Esophagus squamous epithelium (tissue), 5 donors: ENCODE data around the gene MYO18B. TPM values are rescaled to one million over a fixed set of nuclear protein-coding genes. Genes with fewer than 3 reads are reported as not detected.

ENCODE experiments used
- DNase-seq: peaks from one replicate; lab custom pipeline; 2025; lab: John Stamatoyannopoulos, UW
- H3K27ac ChIP-seq, 4 donors: fragments of 200-600 bp; sonication (generic); one replicate each; pipeline ENCODE4 v1.5.1; 2016 to 2019; ENCODE audit warnings: mild to moderate bottlenecking in 1 of 4
- H3K27me3 ChIP-seq, 4 donors: fragments of 200-600 bp; sonication (generic); 1 replicate in 3 of 4; 2 replicates in 1 of 4; pipeline versions ENCODE4 v1.5.1 to v1.6.0; 2017 to 2021; ENCODE audit warnings: antibody characterized with exemption in 1 of 4
- H3K36me3 ChIP-seq, 3 donors: fragments of 200-600 bp; sonication (generic); one replicate each; pipeline ENCODE4 v1.5.1; 2016 to 2019
- H3K4me1 ChIP-seq, 3 donors: fragments of 200-600 bp; sonication (generic); one replicate each; pipeline ENCODE4 v1.5.1; 2017 to 2019
- H3K4me3 ChIP-seq, 4 donors: fragments of 200-600 bp; sonication (generic); 1 replicate in 3 of 4; 2 replicates in 1 of 4; pipeline ENCODE4 v1.5.1; 2016 to 2019; ENCODE audit warnings: mild to moderate bottlenecking in 2 of 4, moderate library complexity in 1 of 4
- H3K9me3 ChIP-seq, 3 donors: fragments of 200-600 bp; sonication (generic); one replicate each; pipeline ENCODE4 v1.5.1; 2016 to 2019
- POLR2A ChIP-seq, 4 donors: fragments of 450-650 bp; IDR thresholded peaks; one replicate each; pipeline ENCODE4 v1.6.1; 2017; ENCODE audit warnings: antibody characterized with exemption in 4 of 4, mild to moderate bottlenecking in 4 of 4, moderate library complexity in 3 of 4
- WGBS, 2 donors: methylation state at CpG; one replicate each; pipeline ENCODE4 v1.1.5; 2018; 5-methylcytosine and 5-hydroxymethylcytosine counted together
- intact Hi-C: fragments of 100-400 bp; cut with DNase I; formaldehyde crosslinking; loops from one replicate; pipeline ENCODE4 v1.15.0; 2022
- total RNA-seq, 4 donors: library from RNA; depleted of rRNA; stranded (reverse); fragments of >200 nt; gene quantifications; one replicate each; pipeline ENCODE4 v1.1.0, GENCODE V29; 2016
- TF ChIP-seq, protein P1 (sequence below), 6 experiments: fragments of 450-650 bp in 4 of 6; fragments of 200-600 bp in 2 of 6; sonication (generic) in 2 of 6; IDR thresholded peaks; one replicate each; pipeline ENCODE4 v1.5.1; 2016 to 2019; ENCODE audit warnings: antibody characterized with exemption in 6 of 6, mild to moderate bottlenecking in 4 of 6, moderate library complexity in 4 of 6
- donor health status: DM: yes; HTN: yes; CAD: no.

Gene MYO18B
- total RNA-seq, 4 donors from 2014 or later, result 0.06 to 2.5 (median 0.17) TPM

DNA sequence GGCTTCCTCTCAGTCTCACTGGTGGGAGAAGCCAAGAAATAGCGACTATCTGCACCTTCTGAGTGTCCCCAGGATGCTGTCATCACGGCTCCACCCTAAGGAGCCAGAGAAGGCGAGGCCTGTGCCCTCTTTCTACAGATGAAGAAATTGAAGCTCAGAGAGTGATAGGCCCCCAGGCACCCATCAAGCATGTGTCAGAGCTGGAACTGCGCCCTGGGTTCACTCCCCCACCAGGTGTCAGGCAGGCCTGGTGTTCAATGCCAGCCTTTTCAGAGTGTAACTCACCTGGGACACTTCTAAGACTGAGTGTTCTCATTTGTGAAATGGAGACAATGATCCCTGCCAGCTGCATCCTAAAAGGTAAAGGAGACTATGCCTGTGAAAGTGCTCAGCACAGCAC, 299.9 kb downstream of the MYO18B start:
- H3K4me1 ChIP-seq, result no peaks in the 10 kb centered on the region
- H3K4me3 ChIP-seq, result no peak overlapping the region
- intact Hi-C loops, result no loop called here
- no peak for TF ChIP-seq POLR2A (IDR thresholded peaks at IDR 0.05)
- TF ChIP-seq, protein P1, sequence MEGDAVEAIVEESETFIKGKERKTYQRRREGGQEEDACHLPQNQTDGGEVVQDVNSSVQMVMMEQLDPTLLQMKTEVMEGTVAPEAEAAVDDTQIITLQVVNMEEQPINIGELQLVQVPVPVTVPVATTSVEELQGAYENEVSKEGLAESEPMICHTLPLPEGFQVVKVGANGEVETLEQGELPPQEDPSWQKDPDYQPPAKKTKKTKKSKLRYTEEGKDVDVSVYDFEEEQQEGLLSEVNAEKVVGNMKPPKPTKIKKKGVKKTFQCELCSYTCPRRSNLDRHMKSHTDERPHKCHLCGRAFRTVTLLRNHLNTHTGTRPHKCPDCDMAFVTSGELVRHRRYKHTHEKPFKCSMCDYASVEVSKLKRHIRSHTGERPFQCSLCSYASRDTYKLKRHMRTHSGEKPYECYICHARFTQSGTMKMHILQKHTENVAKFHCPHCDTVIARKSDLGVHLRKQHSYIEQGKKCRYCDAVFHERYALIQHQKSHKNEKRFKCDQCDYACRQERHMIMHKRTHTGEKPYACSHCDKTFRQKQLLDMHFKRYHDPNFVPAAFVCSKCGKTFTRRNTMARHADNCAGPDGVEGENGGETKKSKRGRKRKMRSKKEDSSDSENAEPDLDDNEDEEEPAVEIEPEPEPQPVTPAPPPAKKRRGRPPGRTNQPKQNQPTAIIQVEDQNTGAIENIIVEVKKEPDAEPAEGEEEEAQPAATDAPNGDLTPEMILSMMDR (IDR thresholded peaks at IDR 0.05), result no peak
- 42 to 50% methylated on average over 1 to 3 of the region's 4 CpGs for WGBS, 2 donors
- DNase-seq, result no peak
- H3K36me3 ChIP-seq, result no peaks in the 10 kb centered on the region
- no peak overlapping the region for H3K27ac ChIP-seq
- H3K9me3 ChIP-seq, result no peaks in the 10 kb centered on the region
- H3K27me3 ChIP-seq, result no peaks in the 10 kb centered on the region

- no peak for TF ChIP-seq POLR2A (IDR thresholded peaks at IDR 0.05)
- TF ChIP-seq, protein P1 (IDR thresholded peaks at IDR 0.05), result no peak
- Histone ChIP-seq H3K9me3 (no peaks in the 10 kb centered on the region), H3K27ac (no peak overlapping the region), H3K36me3 (no peaks in the 10 kb centered on the region), H3K4me1 (no peaks in the 10 kb centered on the region), H3K4me3 (no peak overlapping the region), H3K27me3 (no peaks in the 10 kb centered on the region)
- intact Hi-C loops, result no loop called here
- no peak for DNase-seq
- 50 to 65% methylated on average over 2 of the region's 2 CpGs for WGBS, 2 donors
These were observed 301.0 kb downstream of the MYO18B start for GRCh38 chr22:26043031-26043430.

DNA sequence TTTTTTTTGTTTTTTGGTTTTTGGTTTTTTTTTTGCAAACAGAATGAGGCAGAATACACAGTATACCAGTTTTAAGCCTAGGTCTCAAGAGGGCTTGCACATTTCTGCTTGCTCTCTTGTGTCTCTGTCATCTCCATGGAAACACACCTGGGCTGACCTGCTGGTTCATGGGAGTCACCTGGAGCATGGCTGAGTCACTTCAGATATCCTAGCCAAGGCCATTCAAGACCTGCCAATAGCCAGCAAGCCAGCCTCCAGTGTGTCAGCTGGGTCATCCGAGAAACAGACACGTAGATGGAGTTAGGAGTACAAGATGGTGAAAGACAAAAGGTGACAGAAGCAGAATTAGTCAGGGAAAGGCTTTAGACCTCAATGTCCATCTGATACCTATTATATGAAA, 303.1 kb downstream of the MYO18B start:
- Histone ChIP-seq H3K27me3 (no peaks in the 10 kb centered on the region), H3K4me3 (no peak overlapping the region), H3K9me3 (no peaks in the 10 kb centered on the region), H3K36me3 (no peaks in the 10 kb centered on the region), H3K4me1 (no peaks in the 10 kb centered on the region), H3K27ac (no peak overlapping the region)
- TF ChIP-seq POLR2A (IDR thresholded peaks at IDR 0.05), result no peak
- TF ChIP-seq, protein P1 (IDR thresholded peaks at IDR 0.05), result no peak
- no peak for DNase-seq
- 60 to 61% methylated on average over 1 to 2 of the region's 2 CpGs for whole genome bisulfite sequencing, 2 donors
- intact Hi-C loops, result no loop called here

DNA sequence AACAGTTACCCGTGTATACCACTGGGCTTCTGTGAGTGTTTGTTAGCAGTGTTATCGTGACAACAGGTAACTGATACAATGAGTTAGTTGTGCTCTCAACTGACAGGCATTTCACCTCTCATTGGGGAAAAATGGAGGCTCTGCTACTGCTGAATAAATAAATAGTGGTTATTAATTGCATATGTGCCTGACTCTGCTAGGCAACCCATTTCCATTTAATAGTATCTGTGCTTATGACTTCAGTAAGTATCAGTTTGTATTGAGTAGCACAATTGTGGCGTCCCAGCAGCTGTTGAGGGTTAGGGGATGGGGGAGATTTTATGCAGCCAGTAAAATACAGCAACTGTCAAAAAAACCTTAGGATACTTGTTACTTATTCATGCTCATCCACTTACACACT, 303.9 kb downstream of the MYO18B start:
- Histone ChIP-seq H3K4me1 (no peaks in the 10 kb centered on the region), H3K36me3 (no peaks in the 10 kb centered on the region), H3K27me3 (no peaks in the 10 kb centered on the region), H3K4me3 (no peak overlapping the region), H3K27ac (no peak overlapping the region), H3K9me3 (no peaks in the 10 kb centered on the region)
- DNase-seq, result no peak
- intact Hi-C loops, result no loop called here
- TF ChIP-seq POLR2A (IDR thresholded peaks at IDR 0.05), result no peak
- TF ChIP-seq, protein P1 (IDR thresholded peaks at IDR 0.05), result no peak
- 52 to 64% methylated on average over 3 of the region's 3 CpGs for WGBS, 2 donors

DNA sequence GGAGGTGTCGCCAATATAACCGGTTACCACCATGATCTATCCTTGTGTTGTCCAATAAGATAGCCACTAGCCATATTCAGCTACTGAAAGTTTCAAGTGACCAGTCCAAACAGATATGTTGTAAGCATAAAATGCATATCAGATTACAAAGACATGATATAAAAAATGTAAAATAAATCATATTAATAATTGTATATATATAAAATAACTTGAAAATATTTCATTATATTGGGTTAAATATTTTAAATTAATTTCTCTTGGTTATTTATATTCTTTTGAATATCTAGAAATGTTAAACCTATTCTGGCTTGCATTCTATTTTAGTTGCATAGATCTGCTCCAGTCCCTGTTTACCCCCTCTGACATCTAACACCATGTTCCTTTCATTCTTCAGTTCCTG, 305.5 kb downstream of the MYO18B start:
- DNase-seq, result no peak
- TF ChIP-seq POLR2A (IDR thresholded peaks at IDR 0.05), result no peak
- TF ChIP-seq, protein P1 (IDR thresholded peaks at IDR 0.05), result no peak
- H3K27me3 ChIP-seq, result no peaks in the 10 kb centered on the region
- H3K27ac ChIP-seq, result no peak overlapping the region
- H3K9me3 ChIP-seq, result no peaks in the 10 kb centered on the region
- H3K36me3 ChIP-seq, result no peaks in the 10 kb centered on the region
- intact Hi-C loops, result no loop called here
- no peak overlapping the region for H3K4me3 ChIP-seq
- H3K4me1 ChIP-seq, result no peaks in the 10 kb centered on the region
- 87 to 89% methylated on average over 2 of the region's 2 CpGs for WGBS, 2 donors
